ENCODE measurements around the gene ZMIZ1.

The ZMIZ1 gene

DNA sequence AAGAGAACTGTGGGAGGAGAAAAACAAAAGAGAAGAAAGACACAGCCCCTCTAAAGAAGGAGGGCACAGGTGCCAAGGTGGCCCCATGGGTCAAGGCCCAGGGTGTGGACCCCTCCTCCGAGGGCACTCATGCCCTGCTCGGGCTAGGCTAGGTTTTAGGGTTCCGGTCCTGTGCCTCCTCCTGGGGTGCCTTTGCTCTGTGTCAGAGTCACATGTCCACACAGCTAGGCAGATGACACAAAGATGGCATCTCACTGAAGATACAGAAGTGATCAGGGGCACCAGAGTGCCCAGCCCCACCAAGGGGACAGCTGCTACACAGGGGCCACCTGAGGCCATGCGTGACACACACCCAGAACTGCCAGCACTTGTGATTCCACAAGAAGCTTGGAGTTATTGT lies 162.1 kb downstream of the ZMIZ1 start:
- Histone ChIP-seq H3K4me1 (ENCODE audit: low read depth, poor library complexity, severe bottlenecking) (no peaks in the 10 kb centered on the region), H3K79me2 (ENCODE audit: insufficient read depth, low read depth) (no peaks in the 10 kb centered on the region), H4K20me1 (ENCODE audit: insufficient read depth) (no peaks in the 10 kb centered on the region), H3K4me3 (IDR thresholded peaks at IDR 0.05; ENCODE audit: insufficient read depth, low read depth, low read length) (no peak overlapping the region), H2AFZ (ENCODE audit: low read depth) (no peak overlapping the region), H3K9ac (no peak overlapping the region), H3K27me3 (ENCODE audit: insufficient read depth, low read depth) (no peaks in the 10 kb centered on the region), H3K4me2 (no peak overlapping the region), H3K36me3 (ENCODE audit: insufficient read depth) (no peaks in the 10 kb centered on the region), H3K27ac (no peak overlapping the region)
- TF ChIP-seq, protein P1, sequence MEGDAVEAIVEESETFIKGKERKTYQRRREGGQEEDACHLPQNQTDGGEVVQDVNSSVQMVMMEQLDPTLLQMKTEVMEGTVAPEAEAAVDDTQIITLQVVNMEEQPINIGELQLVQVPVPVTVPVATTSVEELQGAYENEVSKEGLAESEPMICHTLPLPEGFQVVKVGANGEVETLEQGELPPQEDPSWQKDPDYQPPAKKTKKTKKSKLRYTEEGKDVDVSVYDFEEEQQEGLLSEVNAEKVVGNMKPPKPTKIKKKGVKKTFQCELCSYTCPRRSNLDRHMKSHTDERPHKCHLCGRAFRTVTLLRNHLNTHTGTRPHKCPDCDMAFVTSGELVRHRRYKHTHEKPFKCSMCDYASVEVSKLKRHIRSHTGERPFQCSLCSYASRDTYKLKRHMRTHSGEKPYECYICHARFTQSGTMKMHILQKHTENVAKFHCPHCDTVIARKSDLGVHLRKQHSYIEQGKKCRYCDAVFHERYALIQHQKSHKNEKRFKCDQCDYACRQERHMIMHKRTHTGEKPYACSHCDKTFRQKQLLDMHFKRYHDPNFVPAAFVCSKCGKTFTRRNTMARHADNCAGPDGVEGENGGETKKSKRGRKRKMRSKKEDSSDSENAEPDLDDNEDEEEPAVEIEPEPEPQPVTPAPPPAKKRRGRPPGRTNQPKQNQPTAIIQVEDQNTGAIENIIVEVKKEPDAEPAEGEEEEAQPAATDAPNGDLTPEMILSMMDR (conservative IDR thresholded peaks at IDR 0.05; ENCODE audit: low read depth, low read length), result no peak

DNA sequence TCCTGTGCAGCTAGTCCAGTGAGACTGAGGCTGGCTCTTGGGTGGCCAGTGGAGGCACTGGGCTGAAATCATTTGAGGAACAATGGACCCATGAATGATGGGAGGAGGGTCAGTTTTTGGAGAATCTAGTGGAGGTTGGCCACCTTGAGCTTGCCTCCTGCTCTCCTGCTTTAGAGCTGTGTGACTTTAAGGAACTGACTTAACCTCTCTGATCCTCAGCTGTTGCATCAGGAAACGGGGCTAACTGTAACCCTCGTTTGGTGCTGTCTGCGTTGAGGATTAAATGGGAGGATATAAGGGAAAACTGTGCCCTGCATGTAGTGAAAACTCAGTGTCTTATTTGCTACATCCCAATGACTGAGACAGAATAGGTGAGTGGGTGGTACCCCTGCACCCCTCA lies 163.1 kb downstream of the ZMIZ1 start:
- Histone ChIP-seq H4K20me1 (ENCODE audit: insufficient read depth) (no peaks in the 10 kb centered on the region), H3K4me3 (IDR thresholded peaks at IDR 0.05; ENCODE audit: insufficient read depth, low read depth, low read length) (no peak overlapping the region), H3K27me3 (ENCODE audit: insufficient read depth, low read depth) (no peaks in the 10 kb centered on the region), H3K79me2 (ENCODE audit: insufficient read depth, low read depth) (no peaks in the 10 kb centered on the region), H3K36me3 (ENCODE audit: insufficient read depth) (no peaks in the 10 kb centered on the region), H3K4me1 (ENCODE audit: low read depth, poor library complexity, severe bottlenecking) (no peaks in the 10 kb centered on the region), H3K4me2 (no peak overlapping the region), H3K9ac (no peak overlapping the region), H3K27ac (no peak overlapping the region), H2AFZ (ENCODE audit: low read depth) (no peak overlapping the region)
- TF ChIP-seq, protein P1 (conservative IDR thresholded peaks at IDR 0.05; ENCODE audit: low read depth, low read length), result no peak

DNA sequence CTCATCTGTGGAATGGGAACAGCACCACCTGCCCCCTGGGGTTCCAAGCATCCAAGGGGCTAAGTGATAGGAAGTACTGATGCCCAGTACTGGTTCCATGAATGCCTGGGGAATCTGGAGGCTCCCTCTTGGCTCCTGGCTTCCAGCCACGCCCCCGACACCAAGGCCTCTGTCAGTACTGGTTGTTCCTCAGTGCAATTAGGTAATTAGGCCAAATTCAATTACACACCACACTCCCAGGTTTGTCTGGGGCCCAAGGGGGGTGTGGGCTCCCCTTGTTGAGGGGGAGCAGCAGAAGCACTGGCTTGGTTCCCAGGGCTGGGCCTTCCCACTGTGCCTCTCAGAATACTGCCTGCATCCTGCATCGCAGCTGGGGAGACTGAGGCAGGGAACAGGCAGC lies 164.1 kb downstream of the ZMIZ1 start:
- Histone ChIP-seq H3K36me3 (ENCODE audit: insufficient read depth) (no peaks in the 10 kb centered on the region), H3K27ac (no peak overlapping the region), H2AFZ (ENCODE audit: low read depth) (no peak overlapping the region), H3K4me1 (ENCODE audit: low read depth, poor library complexity, severe bottlenecking) (no peaks in the 10 kb centered on the region), H4K20me1 (ENCODE audit: insufficient read depth) (no peaks in the 10 kb centered on the region), H3K27me3 (ENCODE audit: insufficient read depth, low read depth) (no peaks in the 10 kb centered on the region), H3K4me2 (no peak overlapping the region), H3K9ac (no peak overlapping the region), H3K79me2 (ENCODE audit: insufficient read depth, low read depth) (no peaks in the 10 kb centered on the region), H3K4me3 (IDR thresholded peaks at IDR 0.05; ENCODE audit: insufficient read depth, low read depth, low read length) (no peak overlapping the region)
- TF ChIP-seq, protein P1 (conservative IDR thresholded peaks at IDR 0.05; ENCODE audit: low read depth, low read length), result no peak

DNA sequence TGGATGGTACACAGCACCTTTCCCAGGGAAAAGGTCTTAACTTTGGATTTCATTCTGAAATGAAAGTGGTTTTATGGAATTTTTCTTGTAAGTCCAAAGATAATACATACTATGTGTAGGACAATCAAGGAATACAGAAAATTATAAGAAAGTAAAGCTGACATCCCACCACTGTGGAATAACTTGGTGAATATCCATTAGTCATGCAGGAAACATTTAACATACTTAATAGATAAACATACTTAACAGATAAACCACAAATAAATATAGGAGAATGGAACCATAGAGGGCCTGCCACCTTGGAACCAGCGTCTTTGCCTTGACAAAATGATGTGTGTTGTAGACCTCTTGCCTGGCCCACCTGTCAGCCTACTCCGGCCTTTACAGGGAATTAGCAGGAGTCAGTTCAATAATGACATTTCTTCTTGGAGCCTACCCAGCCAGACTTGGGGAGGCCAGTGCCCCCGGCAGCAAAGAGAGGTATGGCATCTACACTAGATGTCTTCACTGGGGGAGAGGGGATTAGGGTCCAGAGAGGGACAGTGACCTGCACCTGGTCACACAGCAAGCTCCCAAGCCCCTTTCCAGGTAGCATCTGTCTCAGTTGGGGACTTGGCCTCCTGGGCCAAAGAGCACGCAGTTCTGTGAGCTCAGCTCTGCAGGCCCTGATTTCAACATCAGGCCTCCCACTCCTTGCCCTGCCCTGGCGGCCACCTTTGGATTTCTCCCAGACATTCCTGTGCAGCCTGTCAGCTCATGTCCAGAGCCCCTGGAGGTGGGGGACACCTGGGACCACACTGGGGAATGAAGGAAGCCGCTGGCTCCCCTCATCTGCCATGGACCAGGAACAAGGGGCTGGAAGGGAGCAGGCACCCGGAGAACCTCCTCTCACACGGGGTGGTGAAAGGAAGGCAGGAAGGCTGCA lies 165.9 kb downstream of the ZMIZ1 start:
- H2AFZ ChIP-seq (ENCODE audit: low read depth), result no peak overlapping the region
- H3K4me1 ChIP-seq (ENCODE audit: low read depth, poor library complexity, severe bottlenecking), result no peaks in the 10 kb centered on the region
- H3K36me3 ChIP-seq (ENCODE audit: insufficient read depth), result no peaks in the 10 kb centered on the region
- no peak overlapping the region for H3K4me3 ChIP-seq (IDR thresholded peaks at IDR 0.05; ENCODE audit: insufficient read depth, low read depth, low read length)
- no peak overlapping the region for H3K4me2 ChIP-seq
- H3K9ac ChIP-seq, result no peak overlapping the region
- TF ChIP-seq, protein P1 (conservative IDR thresholded peaks at IDR 0.05; ENCODE audit: low read depth, low read length), result no peak
- H3K27ac ChIP-seq, result no peak overlapping the region
- no peaks in the 10 kb centered on the region for H3K79me2 ChIP-seq (ENCODE audit: insufficient read depth, low read depth)
- H3K27me3 ChIP-seq (ENCODE audit: insufficient read depth, low read depth), result no peaks in the 10 kb centered on the region
- H4K20me1 ChIP-seq (ENCODE audit: insufficient read depth), result no peaks in the 10 kb centered on the region

Data from KMS-11 (cell line).